ENCODE data around the gene CHADL. TPM values are rescaled to one million over a fixed set of nuclear protein-coding genes. Genes with fewer than 3 reads are reported as not detected.

The CHADL gene
- total RNA-seq, 1 experiment from 2014 or later = 0.33 TPM

- POLR2A ChIA-PET = no interaction called here
- no peaks in the 10 kb centered on the region for H3K27me3 ChIP-seq (ENCODE audit: control insufficient read depth, insufficient read depth, low read length)
- no peak overlapping the region for H3K27ac ChIP-seq (ENCODE audit: low read length)
- CTCF ChIA-PET = no interaction called here
- BruUV-seq (replicated peaks) = no TSS peak
- intact Hi-C loops (cut with micrococcal nuclease; ENCODE audit: unreplicated experiment) = no loop called here
- H3K36me3 ChIP-seq (ENCODE audit: control insufficient read depth, insufficient read depth, low read length) = peaks cover 8% of the 10 kb centered on the region
- DNase-seq (ENCODE audit: low read depth, low spot score) (no peak), ATAC-seq (no peak)
- TF ChIP-seq SIN3A (IDR thresholded peaks at IDR 0.05; ENCODE audit: borderline replicate concordance, insufficient read depth, low read depth, low read length) (no peak), TCF7L2 (IDR thresholded peaks at IDR 0.05; ENCODE audit: low read depth, low read length) (no peak), POLR2AphosphoS5 (IDR thresholded peaks at IDR 0.05; ENCODE audit: low read depth, low read length) (no peak)
- TF ChIP-seq, protein P1, sequence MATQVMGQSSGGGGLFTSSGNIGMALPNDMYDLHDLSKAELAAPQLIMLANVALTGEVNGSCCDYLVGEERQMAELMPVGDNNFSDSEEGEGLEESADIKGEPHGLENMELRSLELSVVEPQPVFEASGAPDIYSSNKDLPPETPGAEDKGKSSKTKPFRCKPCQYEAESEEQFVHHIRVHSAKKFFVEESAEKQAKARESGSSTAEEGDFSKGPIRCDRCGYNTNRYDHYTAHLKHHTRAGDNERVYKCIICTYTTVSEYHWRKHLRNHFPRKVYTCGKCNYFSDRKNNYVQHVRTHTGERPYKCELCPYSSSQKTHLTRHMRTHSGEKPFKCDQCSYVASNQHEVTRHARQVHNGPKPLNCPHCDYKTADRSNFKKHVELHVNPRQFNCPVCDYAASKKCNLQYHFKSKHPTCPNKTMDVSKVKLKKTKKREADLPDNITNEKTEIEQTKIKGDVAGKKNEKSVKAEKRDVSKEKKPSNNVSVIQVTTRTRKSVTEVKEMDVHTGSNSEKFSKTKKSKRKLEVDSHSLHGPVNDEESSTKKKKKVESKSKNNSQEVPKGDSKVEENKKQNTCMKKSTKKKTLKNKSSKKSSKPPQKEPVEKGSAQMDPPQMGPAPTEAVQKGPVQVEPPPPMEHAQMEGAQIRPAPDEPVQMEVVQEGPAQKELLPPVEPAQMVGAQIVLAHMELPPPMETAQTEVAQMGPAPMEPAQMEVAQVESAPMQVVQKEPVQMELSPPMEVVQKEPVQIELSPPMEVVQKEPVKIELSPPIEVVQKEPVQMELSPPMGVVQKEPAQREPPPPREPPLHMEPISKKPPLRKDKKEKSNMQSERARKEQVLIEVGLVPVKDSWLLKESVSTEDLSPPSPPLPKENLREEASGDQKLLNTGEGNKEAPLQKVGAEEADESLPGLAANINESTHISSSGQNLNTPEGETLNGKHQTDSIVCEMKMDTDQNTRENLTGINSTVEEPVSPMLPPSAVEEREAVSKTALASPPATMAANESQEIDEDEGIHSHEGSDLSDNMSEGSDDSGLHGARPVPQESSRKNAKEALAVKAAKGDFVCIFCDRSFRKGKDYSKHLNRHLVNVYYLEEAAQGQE (IDR thresholded peaks at IDR 0.05; ENCODE audit: insufficient read depth in 1 of 2, low read depth in 2 of 2, low read length in 1 of 2) = no peak
- TF ChIP-seq, protein P2, sequence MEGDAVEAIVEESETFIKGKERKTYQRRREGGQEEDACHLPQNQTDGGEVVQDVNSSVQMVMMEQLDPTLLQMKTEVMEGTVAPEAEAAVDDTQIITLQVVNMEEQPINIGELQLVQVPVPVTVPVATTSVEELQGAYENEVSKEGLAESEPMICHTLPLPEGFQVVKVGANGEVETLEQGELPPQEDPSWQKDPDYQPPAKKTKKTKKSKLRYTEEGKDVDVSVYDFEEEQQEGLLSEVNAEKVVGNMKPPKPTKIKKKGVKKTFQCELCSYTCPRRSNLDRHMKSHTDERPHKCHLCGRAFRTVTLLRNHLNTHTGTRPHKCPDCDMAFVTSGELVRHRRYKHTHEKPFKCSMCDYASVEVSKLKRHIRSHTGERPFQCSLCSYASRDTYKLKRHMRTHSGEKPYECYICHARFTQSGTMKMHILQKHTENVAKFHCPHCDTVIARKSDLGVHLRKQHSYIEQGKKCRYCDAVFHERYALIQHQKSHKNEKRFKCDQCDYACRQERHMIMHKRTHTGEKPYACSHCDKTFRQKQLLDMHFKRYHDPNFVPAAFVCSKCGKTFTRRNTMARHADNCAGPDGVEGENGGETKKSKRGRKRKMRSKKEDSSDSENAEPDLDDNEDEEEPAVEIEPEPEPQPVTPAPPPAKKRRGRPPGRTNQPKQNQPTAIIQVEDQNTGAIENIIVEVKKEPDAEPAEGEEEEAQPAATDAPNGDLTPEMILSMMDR (IDR thresholded peaks at IDR 0.05) = no peak
- H3K4me3 ChIP-seq (ENCODE audit: low read depth in 2 of 2, low read length in 2 of 2) = no peak overlapping the region
- no peaks in the 10 kb centered on the region for H3K9me3 ChIP-seq (ENCODE audit: control insufficient read depth, insufficient read depth, low read depth, low read length)
- H3K4me1 ChIP-seq (ENCODE audit: control insufficient read depth, insufficient read depth, low read length) = no peaks in the 10 kb centered on the region
- in situ Hi-C loops (cut with HindIII; ENCODE audit: low pct_unique_long_range_greater_than_20kb, low sequenced_read_pairs) = no loop called here
Measured at GRCh38 chr22:41248314-41248713, 7.6 kb upstream of the CHADL start.

- ChIA-PET POLR2A (no interaction called here), CTCF (no interaction called here)
- BruUV-seq (replicated peaks) = no TSS peak
- peaks cover 8% of the 10 kb centered on the region for H3K36me3 ChIP-seq (ENCODE audit: control insufficient read depth, insufficient read depth, low read length)
- ATAC-seq (no peak), DNase-seq (ENCODE audit: low read depth, low spot score) (no peak)
- H3K9me3 ChIP-seq (ENCODE audit: control insufficient read depth, insufficient read depth, low read depth, low read length) = no peaks in the 10 kb centered on the region
- in situ Hi-C loops (cut with HindIII; ENCODE audit: low pct_unique_long_range_greater_than_20kb, low sequenced_read_pairs) (no loop called here), intact Hi-C loops (cut with micrococcal nuclease; ENCODE audit: unreplicated experiment) (no loop called here)
- TF ChIP-seq TCF7L2 (IDR thresholded peaks at IDR 0.05; ENCODE audit: low read depth, low read length) (no peak), POLR2AphosphoS5 (IDR thresholded peaks at IDR 0.05; ENCODE audit: low read depth, low read length) (no peak), SIN3A (IDR thresholded peaks at IDR 0.05; ENCODE audit: borderline replicate concordance, insufficient read depth, low read depth, low read length) (no peak)
- TF ChIP-seq, protein P1 (IDR thresholded peaks at IDR 0.05; ENCODE audit: insufficient read depth in 1 of 2, low read depth in 2 of 2, low read length in 1 of 2) = no peak
- TF ChIP-seq, protein P2 (IDR thresholded peaks at IDR 0.05) = no peak
- no peaks in the 10 kb centered on the region for H3K4me1 ChIP-seq (ENCODE audit: control insufficient read depth, insufficient read depth, low read length)
- H3K4me3 ChIP-seq (ENCODE audit: low read depth in 2 of 2, low read length in 2 of 2) = no peak overlapping the region
- no peak overlapping the region for H3K27ac ChIP-seq (ENCODE audit: low read length)
- H3K27me3 ChIP-seq (ENCODE audit: control insufficient read depth, insufficient read depth, low read length) = no peaks in the 10 kb centered on the region
Measured at GRCh38 chr22:41247703-41248102, 7.0 kb upstream of the CHADL start.
